Tibial nerve (tissue), 4 donors: ENCODE results near the gene SNAPC4.

Experiments
- EP300 ChIP-seq, 2 donors: sonication (generic); formaldehyde crosslinking; IDR thresholded peaks; one replicate each; pipeline ENCODE4 v1.6.1; 2017; ENCODE audit warnings: antibody characterized with exemption in 2 of 2, mild to moderate bottlenecking in 1 of 2
- POLR2A ChIP-seq, 2 donors: fragments of 450-650 bp; IDR thresholded peaks; one replicate each; pipeline ENCODE4 v1.6.1; 2017; ENCODE audit warnings: antibody characterized with exemption in 2 of 2, mild to moderate bottlenecking in 2 of 2, moderate library complexity in 2 of 2
- TF ChIP-seq, protein P1 (sequence below), 5 experiments: fragments of 200-600 bp in 3 of 5; fragments of 450-650 bp in 2 of 5; sonication (generic) in 3 of 5; IDR thresholded peaks; one replicate each; pipeline ENCODE4 v1.5.1; 2016 to 2019; ENCODE audit warnings: antibody characterized with exemption in 5 of 5, mild to moderate bottlenecking in 3 of 5, moderate library complexity in 2 of 5

- TF ChIP-seq POLR2A (IDR thresholded peaks at IDR 0.05) (no peak), EP300 (IDR thresholded peaks at IDR 0.05) (no peak)
- TF ChIP-seq, protein P1, sequence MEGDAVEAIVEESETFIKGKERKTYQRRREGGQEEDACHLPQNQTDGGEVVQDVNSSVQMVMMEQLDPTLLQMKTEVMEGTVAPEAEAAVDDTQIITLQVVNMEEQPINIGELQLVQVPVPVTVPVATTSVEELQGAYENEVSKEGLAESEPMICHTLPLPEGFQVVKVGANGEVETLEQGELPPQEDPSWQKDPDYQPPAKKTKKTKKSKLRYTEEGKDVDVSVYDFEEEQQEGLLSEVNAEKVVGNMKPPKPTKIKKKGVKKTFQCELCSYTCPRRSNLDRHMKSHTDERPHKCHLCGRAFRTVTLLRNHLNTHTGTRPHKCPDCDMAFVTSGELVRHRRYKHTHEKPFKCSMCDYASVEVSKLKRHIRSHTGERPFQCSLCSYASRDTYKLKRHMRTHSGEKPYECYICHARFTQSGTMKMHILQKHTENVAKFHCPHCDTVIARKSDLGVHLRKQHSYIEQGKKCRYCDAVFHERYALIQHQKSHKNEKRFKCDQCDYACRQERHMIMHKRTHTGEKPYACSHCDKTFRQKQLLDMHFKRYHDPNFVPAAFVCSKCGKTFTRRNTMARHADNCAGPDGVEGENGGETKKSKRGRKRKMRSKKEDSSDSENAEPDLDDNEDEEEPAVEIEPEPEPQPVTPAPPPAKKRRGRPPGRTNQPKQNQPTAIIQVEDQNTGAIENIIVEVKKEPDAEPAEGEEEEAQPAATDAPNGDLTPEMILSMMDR (IDR thresholded peaks at IDR 0.05), result no peak
Measured at GRCh38 chr9:136426787-136427186, 26.8 kb upstream of the SNAPC4 start.
